IPS DF 4.7 (cell line): ENCODE data around the gene ATXN1.

ENCODE experiments used
- DNase-seq: peaks from one replicate; pipeline ENCODE4 v3.0.0-alpha.2; 2013; ENCODE audit warnings: low spot score; ENCODE audit errors: extremely low read depth

The ATXN1 gene

DNA sequence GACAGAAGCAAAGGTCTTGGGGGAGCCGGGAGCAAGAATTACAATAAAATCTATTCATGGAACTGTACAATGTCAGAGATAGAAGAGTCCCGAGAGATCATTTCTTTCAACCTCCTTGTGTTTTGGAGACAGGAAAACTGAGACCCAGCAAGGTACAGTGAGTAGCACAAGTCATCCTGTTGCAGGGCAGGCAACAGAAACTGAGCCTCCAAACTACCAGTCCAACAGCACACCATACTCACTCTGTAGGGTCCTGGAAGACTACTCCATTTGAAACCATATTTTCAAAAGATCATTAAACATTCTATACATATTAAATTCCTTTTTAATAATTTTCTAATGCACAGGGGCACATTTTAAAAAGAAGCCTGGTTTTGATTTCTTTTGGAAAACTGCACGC is 14.4 kb downstream of the ATXN1 start:
- DNase-seq, result no peak

DNA sequence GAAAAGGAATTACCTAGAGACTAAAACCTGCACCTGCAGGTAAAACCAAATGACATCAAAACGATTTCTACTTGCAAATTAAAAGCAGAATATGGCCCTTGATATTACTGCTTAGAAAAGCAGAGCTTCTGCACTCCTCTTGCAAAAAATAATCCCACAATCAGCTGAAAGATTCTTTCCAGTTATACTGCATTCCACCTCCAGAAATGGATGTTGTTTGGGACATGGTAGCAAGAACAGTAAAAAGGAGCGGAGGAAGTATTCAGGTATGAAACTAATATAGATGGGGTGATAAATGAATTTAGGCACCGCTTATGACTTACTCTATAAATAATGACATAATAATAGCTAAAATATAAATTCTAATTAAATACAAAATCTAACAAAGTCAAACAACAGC is 14.9 kb downstream of the ATXN1 start:
- no peak for DNase-seq

- DNase-seq, result no peak
Measured at GRCh38 chr6:16743664-16744210, 17.5 kb downstream of the ATXN1 start.

- DNase-seq, result no peak
Measured at GRCh38 chr6:16742116-16742515, 19.1 kb downstream of the ATXN1 start.

GRCh38 chr6:16741112-16742016 is 19.9 kb downstream of the ATXN1 start:
- no peak for DNase-seq

DNA sequence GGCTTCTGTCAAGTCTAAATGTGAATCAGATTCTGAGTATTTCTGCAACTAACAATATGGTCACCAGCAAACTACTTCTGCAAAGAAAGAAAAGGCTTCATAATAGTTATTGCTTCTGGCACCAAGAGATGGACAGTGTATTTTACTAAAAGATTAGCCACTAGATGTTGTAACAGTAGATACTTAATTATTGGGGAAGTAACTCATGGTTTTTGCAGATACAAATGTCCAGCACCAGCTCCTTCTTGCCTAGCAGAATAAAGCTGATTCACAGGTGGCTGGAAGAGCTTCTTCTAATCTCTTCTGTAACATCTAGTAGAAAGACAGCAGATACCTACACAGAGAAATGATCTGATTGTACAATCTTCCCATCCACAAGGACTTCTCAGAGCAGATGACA is 21.2 kb downstream of the ATXN1 start:
- DNase-seq, result no peak

GRCh38 chr6:16739329-16739801 is 21.9 kb downstream of the ATXN1 start:
- no peak for DNase-seq

DNA sequence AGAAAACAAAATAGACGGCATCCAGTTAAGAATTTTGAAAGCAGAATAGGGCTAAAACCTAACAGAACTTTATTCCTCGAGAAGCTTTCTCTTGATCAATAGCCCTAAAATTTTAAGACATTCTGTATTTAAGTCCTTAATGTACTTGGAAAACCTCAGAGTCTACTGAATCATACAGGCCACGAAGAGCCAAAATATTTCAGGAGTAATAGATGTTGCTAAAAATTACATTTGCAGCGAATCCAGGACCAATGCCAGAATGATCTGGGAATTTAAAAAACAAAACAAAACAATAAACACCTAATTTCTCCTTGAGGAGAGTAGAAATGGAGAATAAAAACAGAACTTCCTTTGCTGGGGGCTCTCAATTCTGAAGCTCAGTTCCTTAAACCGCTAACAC is 23.3 kb downstream of the ATXN1 start:
- DNase-seq, result no peak

DNA sequence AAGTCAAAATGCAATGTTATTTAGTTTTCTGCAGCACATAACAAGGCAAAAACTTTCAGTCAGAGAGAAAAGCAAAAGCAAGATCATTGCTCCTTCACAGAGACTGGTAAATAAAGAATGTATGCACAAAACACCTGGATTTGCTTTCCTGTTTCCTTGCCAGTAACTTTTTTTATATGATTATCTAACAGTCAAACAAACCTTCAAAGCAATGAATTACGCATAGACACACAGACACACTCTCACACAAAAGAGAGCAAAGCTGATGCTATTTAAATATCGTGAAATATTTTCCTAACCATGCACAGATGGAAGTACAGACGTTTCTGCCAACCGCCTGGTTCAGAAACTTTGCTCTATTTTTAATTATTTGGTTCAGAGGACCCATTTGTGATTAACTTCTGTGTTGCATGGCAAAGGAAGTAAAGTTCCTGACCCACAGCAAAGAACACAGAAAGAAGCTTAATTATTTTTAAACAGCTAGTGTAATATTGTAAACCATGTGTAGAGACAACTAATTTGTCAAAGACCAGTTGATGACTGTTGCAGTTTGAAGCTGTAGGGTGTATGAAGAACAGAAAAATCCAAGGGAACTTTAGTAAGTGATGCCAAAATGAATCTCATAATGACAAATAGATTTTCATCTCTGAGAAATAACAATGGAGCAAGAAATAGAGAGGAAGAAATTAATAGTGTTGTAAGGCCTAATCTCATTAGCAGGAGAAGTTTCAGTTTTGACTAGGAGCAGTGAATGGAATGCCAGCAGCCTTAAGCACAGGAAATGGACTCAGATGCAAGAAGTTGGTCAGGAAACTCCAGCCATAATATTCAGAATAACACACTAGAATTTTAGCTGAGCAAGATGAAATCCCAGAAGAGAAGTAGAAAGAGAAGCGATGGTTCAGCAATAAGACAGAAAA is 24.1 kb downstream of the ATXN1 start:
- DNase-seq, result no peak

DNA sequence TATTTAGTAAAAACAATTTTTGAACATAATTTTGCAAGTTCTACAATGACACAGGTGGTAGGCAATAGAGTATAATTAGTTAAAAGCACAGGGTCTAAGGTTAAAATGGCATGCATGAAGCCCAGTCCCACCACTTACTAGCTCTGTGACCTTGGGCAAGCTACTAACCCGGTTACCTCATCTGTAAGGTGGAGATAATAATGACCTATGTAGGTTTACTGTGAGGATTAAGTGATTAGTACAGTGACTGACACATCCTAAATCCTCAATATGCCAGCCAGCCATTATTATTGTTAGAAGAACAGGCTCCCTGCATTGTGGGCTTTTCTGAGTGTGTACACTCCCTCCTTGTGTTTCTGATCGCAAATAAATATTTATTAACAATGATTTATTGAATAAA is 26.2 kb downstream of the ATXN1 start:
- no peak for DNase-seq

DNA sequence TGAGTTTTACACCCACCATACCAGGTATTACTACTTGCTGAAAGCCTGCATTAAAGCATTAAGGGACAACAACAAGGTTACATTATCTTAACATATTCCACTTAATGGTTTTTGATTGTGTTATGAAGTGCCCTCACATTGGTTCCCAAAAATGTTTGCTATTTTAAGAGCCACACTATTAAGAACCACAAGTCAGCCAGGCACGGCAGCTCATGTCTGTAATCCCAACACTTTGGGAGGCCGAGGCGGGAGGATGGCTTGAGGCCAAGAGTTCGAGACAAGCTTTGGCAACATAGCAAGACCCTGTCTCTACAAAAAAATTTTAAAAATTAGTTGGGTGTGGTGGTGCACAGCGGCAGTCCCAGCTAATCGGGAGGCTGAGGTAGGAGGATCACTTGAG is 28.2 kb downstream of the ATXN1 start:
- DNase-seq, result no peak

DNA sequence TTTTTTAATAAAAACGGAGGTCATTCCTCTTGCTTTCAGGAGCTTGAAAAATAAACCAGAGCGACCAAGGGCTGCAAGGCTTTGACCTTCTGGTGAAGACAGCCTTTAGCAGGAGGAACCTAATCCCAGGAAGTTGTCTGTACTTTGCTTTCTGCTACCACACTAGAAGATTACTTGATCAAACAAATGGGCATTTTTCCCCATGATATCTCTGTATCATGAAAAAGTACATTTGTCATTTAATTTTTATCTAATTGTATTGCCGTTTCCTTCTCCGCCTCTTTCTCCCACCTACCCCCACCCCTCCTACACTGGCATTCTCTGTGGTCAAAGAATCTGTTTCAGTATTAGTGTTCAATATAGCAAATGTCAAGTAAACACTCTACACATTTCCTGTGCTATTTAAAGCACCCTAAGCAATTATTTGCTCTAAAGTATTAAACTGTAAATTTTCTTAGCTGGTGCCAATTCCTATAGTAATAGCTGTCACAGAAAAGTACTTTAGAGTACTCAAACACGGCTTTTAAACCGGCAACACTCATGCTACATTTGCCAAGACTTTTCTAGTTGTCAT is 29.7 kb downstream of the ATXN1 start:
- no peak for DNase-seq

DNA sequence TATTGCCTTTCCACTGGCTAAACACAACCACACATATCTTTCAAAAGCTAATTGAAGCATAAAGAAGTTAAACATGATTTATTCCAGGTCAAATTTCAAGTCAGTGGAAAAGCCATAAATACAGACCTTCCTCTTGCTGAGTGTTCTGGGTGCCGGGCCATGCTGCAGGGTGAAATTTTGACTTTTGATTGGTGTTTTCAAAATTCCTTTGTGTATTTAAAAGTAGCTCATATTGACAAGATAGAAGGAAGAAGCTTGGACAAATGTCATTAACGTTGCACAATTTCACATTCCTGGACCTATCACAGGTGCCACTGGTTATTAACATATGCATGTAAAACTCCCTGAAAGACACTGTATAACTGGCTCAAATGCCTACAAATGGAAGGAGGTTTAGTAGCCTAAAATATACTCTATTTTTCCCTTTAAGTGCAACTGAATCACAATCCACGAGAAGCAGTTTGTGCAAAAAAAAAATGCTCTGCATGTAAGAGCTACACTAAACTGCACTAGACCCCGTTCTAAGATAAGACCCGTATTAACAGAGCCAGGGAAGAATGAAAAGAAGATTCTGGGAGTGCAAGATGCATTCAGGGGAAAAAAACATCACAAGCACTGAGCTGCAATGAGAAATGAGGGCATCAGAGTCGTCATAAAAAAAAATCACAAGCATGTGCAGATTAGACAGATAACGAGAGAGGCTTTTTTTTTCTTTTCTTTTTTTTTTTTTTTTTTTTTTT is 30.4 kb downstream of the ATXN1 start:
- no peak for DNase-seq

DNA sequence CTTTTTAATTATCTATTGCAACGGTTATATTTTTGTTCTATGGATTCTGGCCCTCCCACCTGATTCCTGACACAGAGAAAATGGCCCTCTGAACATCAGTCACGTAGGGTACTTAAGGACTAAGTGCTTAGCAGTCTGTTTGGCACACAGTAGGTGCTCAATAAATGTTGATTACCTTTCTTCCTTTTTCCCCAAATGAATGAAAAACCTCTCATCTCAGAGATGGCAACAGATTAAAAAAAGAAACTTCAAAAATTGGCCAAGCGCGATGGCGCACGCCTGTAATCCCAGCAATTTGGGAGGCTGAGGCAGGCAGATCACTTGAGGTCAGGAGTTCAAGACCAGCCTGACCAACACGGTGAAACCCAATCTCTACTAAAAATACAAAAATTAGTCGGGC is 31.5 kb downstream of the ATXN1 start:
- DNase-seq, result no peak

- no peak for DNase-seq
Measured at GRCh38 chr6:16729183-16729691, 32.0 kb downstream of the ATXN1 start.

DNA sequence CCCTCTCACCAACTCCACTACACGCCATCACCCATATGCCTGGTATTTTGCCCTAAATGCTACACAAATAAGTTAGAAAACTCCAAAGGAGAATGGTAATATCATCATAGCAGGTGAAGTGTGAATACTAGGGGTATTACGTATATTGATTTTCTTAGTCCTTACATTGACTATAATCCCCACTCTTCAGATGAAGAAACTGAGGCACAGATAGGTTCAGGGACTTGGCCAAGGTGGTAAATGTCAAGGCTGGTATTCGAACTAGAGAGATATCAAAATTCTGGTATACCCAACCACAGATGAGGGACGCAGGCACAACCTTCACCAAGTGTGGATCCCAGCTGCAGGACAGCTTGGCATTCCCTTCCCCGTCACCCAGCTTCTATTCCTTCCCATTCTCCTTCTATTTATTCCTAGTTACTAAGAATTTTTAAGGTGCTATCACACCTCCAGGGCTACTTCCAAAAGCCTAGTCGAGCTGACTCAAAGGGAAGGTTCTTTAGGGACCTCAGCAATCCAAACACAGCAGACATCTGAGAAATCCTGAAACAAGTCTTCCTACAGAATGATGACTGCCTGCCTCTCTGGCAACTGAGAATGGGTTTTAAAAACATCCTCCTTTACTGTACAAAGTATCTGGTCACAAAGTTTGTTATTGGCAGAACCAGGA is 32.6 kb downstream of the ATXN1 start:
- no peak for DNase-seq

GRCh38 chr6:16727996-16728395 is 33.3 kb downstream of the ATXN1 start:
- no peak for DNase-seq

DNA sequence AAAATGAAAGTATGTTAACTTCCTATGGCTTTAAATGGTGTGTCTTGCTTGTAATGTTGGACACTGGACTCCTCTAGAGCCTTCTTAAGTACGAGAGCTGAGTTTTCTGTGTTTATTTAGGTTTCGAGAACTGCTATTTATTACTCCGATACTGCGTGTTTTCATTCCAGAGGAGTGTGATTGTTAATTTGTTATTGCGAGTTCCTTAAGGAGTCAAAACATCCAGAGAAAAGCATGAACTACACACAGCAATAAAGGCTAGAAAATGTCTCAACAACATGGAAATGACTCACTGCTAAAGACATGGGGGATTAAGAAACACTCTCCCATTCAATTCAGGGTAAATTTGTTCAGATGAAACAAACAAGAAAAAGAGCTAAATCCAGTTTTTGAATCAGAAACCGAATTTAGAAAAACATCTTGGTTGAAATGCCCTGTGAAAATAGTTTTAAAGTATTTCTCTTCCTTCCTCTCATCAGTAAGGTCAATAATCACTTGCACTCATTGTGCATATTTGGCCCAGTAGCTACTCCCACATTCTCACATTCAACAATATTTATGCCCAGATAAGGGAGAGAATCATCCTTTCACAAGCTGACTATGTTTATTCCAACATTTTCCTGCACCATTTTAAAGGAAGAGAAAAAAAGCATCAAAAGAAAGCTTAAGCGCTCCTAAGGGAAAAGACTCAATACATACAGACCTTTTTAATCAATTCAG is 36.0 kb downstream of the ATXN1 start:
- no peak for DNase-seq

DNA sequence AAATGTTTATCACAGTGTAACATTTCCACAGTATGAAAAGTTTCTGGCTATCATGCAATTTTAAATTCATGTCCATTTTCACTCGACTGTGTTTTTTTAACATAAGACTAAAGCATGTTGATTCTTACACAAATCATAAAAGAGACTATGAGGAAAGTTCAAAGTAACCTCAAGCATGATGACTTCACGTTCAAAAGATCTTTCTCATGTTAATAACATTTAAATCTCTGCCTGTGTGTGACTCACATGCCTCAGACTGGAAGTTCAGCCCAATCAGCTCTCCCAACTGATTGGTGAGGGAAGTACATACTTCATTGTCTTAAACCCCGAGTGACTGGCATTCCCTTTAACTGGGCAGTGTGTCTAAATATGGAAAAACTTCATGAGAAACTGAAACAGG is 37.4 kb downstream of the ATXN1 start:
- no peak for DNase-seq
